Measurements from ENCODE around the gene MCAT.

- TF ChIP-seq CTCF (IDR thresholded peaks at IDR 0.05; ENCODE audit: low read depth, low read length, missing input control): no peak
- no peak for TF ChIP-seq EGR1 (IDR thresholded peaks at IDR 0.05; ENCODE audit: low read depth in 2 of 2)
- TF ChIP-seq RXRA (IDR thresholded peaks at IDR 0.05): no peak
- no peak for TF ChIP-seq GABPA (IDR thresholded peaks at IDR 0.05 in 1 of 2, conservative IDR thresholded peaks at IDR 0.05 in 1 of 2)
- no peak for TF ChIP-seq FOXA2 (IDR thresholded peaks at IDR 0.05)
- TF ChIP-seq FOXA1 (IDR thresholded peaks at IDR 0.05): no peak
- no peak for TF ChIP-seq TAF1 (conservative IDR thresholded peaks at IDR 0.05)
- TF ChIP-seq, protein P1, sequence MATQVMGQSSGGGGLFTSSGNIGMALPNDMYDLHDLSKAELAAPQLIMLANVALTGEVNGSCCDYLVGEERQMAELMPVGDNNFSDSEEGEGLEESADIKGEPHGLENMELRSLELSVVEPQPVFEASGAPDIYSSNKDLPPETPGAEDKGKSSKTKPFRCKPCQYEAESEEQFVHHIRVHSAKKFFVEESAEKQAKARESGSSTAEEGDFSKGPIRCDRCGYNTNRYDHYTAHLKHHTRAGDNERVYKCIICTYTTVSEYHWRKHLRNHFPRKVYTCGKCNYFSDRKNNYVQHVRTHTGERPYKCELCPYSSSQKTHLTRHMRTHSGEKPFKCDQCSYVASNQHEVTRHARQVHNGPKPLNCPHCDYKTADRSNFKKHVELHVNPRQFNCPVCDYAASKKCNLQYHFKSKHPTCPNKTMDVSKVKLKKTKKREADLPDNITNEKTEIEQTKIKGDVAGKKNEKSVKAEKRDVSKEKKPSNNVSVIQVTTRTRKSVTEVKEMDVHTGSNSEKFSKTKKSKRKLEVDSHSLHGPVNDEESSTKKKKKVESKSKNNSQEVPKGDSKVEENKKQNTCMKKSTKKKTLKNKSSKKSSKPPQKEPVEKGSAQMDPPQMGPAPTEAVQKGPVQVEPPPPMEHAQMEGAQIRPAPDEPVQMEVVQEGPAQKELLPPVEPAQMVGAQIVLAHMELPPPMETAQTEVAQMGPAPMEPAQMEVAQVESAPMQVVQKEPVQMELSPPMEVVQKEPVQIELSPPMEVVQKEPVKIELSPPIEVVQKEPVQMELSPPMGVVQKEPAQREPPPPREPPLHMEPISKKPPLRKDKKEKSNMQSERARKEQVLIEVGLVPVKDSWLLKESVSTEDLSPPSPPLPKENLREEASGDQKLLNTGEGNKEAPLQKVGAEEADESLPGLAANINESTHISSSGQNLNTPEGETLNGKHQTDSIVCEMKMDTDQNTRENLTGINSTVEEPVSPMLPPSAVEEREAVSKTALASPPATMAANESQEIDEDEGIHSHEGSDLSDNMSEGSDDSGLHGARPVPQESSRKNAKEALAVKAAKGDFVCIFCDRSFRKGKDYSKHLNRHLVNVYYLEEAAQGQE (IDR thresholded peaks at IDR 0.05): no peak
- TF ChIP-seq JUND (IDR thresholded peaks at IDR 0.05): no peak
Measured at GRCh38 chr22:43118953-43119458, 24.2 kb downstream of the MCAT start.
